Endometrium (tissue), 2 donors: ENCODE results near the gene SPAG17.
A peak's percentile ranks its signal among the peaks of the same experiment; 100 is the strongest.
"Not testable (repeated sequence)": the region's sequence is repeated elsewhere in the genome, so short reads cannot be mapped to it uniquely, and the experiment has no call there.

Source experiments
- FAIRE-seq: peaks from 2 replicates; lab custom pipeline; 2012; peaks lifted over from hg19 to GRCh38; lab: Jason Lieb, UNC
- donor health status: control.
- donor health status: control.

The SPAG17 gene

GRCh38 chr1:117976381-117976780 lies 208.6 kb downstream of the SPAG17 start:
- no peak for FAIRE-seq

GRCh38 chr1:117971777-117972176 lies 213.3 kb downstream of the SPAG17 start:
- FAIRE-seq = no peak

GRCh38 chr1:117970252-117970651 lies 214.8 kb downstream of the SPAG17 start:
- FAIRE-seq = no peak

GRCh38 chr1:117967881-117968280 lies 217.1 kb downstream of the SPAG17 start:
- no peak for FAIRE-seq

GRCh38 chr1:117967477-117967876 lies 217.6 kb downstream of the SPAG17 start:
- FAIRE-seq = no peak

- no peak for FAIRE-seq
Measured at GRCh38 chr1:117964290-117965038, 220.6 kb downstream of the SPAG17 start.

GRCh38 chr1:117959364-117959763 lies 225.7 kb downstream of the SPAG17 start:
- FAIRE-seq = no peak

GRCh38 chr1:117952386-117952785 lies 232.6 kb downstream of the SPAG17 start:
- FAIRE-seq = no peak

- no peak for FAIRE-seq
Measured at GRCh38 chr1:117942293-117942692, 242.7 kb downstream of the SPAG17 start.

GRCh38 chr1:117933769-117934168 lies 251.3 kb downstream of the SPAG17 start:
- FAIRE-seq = no peak

- FAIRE-seq = no peak
Measured at GRCh38 chr1:117932576-117932975, 252.5 kb downstream of the SPAG17 start.

- FAIRE-seq = no peak
Measured at GRCh38 chr1:117930484-117930883, 254.5 kb downstream of the SPAG17 start.

GRCh38 chr1:117930173-117930447 lies 254.9 kb downstream of the SPAG17 start:
- no peak for FAIRE-seq

GRCh38 chr1:117929343-117930172 lies 255.5 kb downstream of the SPAG17 start, which contains the start of the genes GDAP2 and WDR3:
GDAP2 (minus strand) TSS chr1:117929621; CDS start chr1:117920357, 9,264 bp downstream.
WDR3 (plus strand) TSS chr1:117929739; CDS start chr1:117933320, 3,581 bp downstream.
- peak; percentile 91 for FAIRE-seq

- FAIRE-seq = no peak
Measured at GRCh38 chr1:117928881-117929342, 256.1 kb downstream of the SPAG17 start.

- no peak for FAIRE-seq
Measured at GRCh38 chr1:117925981-117926380, 259.0 kb downstream of the SPAG17 start.

GRCh38 chr1:117922717-117923116 lies 262.3 kb downstream of the SPAG17 start:
- not testable (repeated sequence) for FAIRE-seq

- no peak for FAIRE-seq
Measured at GRCh38 chr1:117921991-117922390, 263.0 kb downstream of the SPAG17 start.

- no peak for FAIRE-seq
Measured at GRCh38 chr1:117919376-117919775, 265.7 kb downstream of the SPAG17 start.

GRCh38 chr1:117911051-117911450 lies 274.0 kb downstream of the SPAG17 start:
- no peak for FAIRE-seq

GRCh38 chr1:117905019-117905418 lies 280.0 kb downstream of the SPAG17 start:
- FAIRE-seq = no peak

GRCh38 chr1:117904485-117904884 lies 280.5 kb downstream of the SPAG17 start:
- no peak for FAIRE-seq
